Central memory CD8-positive, alpha-beta T cell (primary cell): ENCODE data around the gene STRADB.
"Not testable (repeated sequence)": the region's sequence is repeated elsewhere in the genome, so short reads cannot be mapped to it uniquely, and the experiment has no call there.

Source experiments
- ATAC-seq: fragments of 150-1000 bp; cut with Tn5 transposase; replicated peaks from 2 replicates; pipeline ENCODE4 v1.10.0; 2022; ENCODE audit warnings: mild to moderate bottlenecking, moderate FRiP score, moderate number of reproducible peaks; ENCODE audit not compliant: poor library complexity, severe bottlenecking; ENCODE audit errors: extremely low read depth
- DNase-seq, 2 donors: peaks; one replicate each; pipeline ENCODE4 v3.0.0; 2021; ENCODE audit warnings: low spot score in 2 of 2
- H3K27ac Mint-ChIP-seq: one replicate; pipeline ENCODE4 v1.8.0; 2022; ENCODE audit warnings: low read depth, mild to moderate bottlenecking, moderate library complexity, mixed read lengths
- H3K27me3 Mint-ChIP-seq: one replicate; pipeline ENCODE4 v1.8.0; 2022; ENCODE audit warnings: mixed read lengths
- H3K36me3 Mint-ChIP-seq: one replicate; pipeline ENCODE4 v1.8.0; 2022; ENCODE audit warnings: mild to moderate bottlenecking, moderate library complexity, mixed read lengths; ENCODE audit not compliant: insufficient read depth
- H3K4me1 Mint-ChIP-seq: one replicate; pipeline ENCODE4 v1.8.0; 2022; ENCODE audit warnings: mixed read lengths
- H3K4me3 Mint-ChIP-seq: one replicate; pipeline ENCODE4 v1.8.0; 2022; ENCODE audit warnings: mild to moderate bottlenecking, moderate library complexity, mixed read lengths
- H3K9me3 Mint-ChIP-seq: one replicate; pipeline ENCODE4 v1.8.0; 2022; ENCODE audit warnings: mixed read lengths

The STRADB gene

DNA sequence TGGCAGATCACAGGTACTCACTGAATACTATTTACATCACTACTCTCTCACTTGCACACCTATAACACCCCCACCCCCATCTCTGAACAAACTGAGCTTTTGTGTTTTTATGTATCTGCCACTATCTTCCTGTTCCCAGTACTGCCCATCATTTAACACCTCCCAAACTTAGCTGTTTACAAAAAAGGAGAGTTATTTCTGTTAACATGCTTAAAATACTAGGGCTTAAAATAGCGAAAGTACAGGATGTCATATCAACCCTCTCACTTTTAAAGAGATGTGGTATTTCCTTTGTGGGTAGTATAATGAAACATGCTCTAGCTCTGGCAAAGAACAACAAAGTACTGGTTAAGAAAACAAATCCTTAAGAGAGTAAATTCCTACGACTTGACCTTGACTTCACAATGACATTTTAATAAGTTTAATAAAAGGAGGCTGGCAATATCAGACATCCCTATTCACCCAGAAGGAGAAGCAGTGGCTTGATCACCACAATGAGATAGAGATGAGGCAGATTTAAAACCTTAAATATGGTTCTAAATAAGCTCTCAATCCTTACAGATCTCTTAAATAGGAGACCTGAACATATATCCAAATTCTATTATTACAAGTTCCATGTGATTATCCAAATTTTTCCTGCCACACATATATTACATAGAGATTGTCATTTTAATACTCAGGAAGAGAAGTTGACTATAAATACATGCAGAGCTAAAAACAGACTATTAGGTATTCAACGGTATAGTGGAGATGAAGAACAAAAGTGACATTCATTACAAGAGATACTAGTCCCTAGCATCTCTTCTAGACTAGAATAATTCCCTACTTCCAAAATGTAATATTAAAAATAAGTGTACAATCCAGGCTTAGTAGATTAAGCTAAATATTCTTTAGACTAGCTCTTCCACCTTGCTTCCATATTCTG is 37.2 kb upstream of the STRADB start:
- DNase-seq (no peak), ATAC-seq (peak; percentile 84)
- H3K27ac Mint-ChIP-seq: no peak overlapping the region
- no peaks in the 10 kb centered on the region for H3K9me3 Mint-ChIP-seq
- no peak overlapping the region for H3K4me3 Mint-ChIP-seq
- H3K4me1 Mint-ChIP-seq: peaks cover 27% of the 10 kb centered on the region
- no peaks in the 10 kb centered on the region for H3K27me3 Mint-ChIP-seq
- H3K36me3 Mint-ChIP-seq: no peaks in the 10 kb centered on the region

DNA sequence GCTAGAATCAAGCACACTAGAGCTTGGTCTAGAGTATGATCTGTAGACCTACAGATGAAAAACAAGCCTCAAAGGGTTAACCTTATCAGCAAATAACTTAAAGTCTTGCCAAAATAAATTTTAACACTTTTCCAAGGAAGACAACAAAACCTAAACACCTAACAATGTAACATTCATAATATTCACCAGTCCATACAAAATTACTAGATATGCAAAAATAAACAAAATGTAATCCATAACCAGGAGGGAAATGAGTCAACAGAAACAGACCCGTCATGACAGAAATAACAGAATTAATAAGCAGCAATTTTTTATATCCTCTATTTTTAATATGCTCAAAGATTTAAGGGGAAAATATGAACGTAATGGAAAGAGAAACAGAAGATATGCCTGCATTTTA is 36.4 kb upstream of the STRADB start:
- H3K36me3 Mint-ChIP-seq: peaks cover 4% of the 10 kb centered on the region
- H3K27me3 Mint-ChIP-seq: no peaks in the 10 kb centered on the region
- no peaks in the 10 kb centered on the region for H3K9me3 Mint-ChIP-seq
- H3K4me1 Mint-ChIP-seq: peaks cover 33% of the 10 kb centered on the region
- H3K27ac Mint-ChIP-seq: no peak overlapping the region
- H3K4me3 Mint-ChIP-seq: no peak overlapping the region
- ATAC-seq: no peak
- no peak for DNase-seq

DNA sequence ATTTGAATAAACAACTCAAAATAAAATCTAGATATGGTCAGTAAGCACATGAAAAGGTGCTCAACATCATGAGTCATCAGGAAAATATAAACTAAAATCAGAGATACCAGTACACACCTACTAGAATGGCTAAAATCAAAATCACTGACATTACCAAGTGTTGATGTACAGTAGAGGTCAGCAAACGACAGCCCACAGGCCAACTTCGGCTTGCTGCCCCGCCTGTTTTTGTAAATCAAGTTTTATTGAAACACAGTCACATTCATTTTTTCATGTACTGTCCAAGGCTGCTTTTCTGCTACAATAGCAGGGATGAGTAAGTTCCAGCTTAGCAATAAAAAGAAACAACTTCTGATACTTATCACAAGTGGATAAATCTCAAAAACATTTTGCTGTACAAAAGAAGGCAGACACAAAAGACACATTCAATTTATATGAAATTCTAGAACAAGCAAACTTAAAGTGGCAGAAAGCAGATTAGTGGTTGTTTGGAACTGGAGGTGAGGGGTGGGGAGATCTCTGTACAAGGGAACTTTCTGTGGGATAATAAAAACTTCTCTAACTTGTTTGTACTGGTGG is 32.4 kb upstream of the STRADB start:
- ATAC-seq (no peak), DNase-seq (no peak)
- no peaks in the 10 kb centered on the region for H3K9me3 Mint-ChIP-seq
- peaks cover 52% of the 10 kb centered on the region for H3K4me1 Mint-ChIP-seq
- H3K27me3 Mint-ChIP-seq: no peaks in the 10 kb centered on the region
- peak overlapping the region; percentile 74 for H3K27ac Mint-ChIP-seq
- H3K36me3 Mint-ChIP-seq: peaks cover 4% of the 10 kb centered on the region
- no peak overlapping the region for H3K4me3 Mint-ChIP-seq

DNA sequence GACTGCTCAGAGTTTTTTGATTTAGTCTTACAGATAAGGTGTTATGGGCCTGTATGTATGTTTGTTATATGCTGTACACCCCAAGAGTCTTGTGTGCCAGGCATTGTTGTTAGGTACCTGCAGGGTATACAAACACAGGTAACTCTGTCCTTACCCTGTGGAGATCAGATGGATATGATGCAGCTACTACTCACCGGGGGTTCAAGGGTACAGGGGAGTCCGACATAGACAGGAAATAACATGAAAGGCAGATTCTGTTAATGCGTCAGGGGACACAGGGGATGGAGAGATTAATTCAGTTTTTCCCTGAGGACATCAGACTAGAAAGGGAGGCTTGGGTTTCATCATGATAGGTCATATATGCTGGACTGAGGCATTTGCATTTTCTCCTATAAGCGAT is 31.6 kb upstream of the STRADB start:
- peak overlapping the region; percentile 74 for H3K27ac Mint-ChIP-seq
- H3K9me3 Mint-ChIP-seq: no peaks in the 10 kb centered on the region
- H3K27me3 Mint-ChIP-seq: no peaks in the 10 kb centered on the region
- DNase-seq (no peak), ATAC-seq (no peak)
- peaks cover 4% of the 10 kb centered on the region for H3K36me3 Mint-ChIP-seq
- peaks cover 53% of the 10 kb centered on the region for H3K4me1 Mint-ChIP-seq
- peak overlapping the region; percentile 19 for H3K4me3 Mint-ChIP-seq

DNA sequence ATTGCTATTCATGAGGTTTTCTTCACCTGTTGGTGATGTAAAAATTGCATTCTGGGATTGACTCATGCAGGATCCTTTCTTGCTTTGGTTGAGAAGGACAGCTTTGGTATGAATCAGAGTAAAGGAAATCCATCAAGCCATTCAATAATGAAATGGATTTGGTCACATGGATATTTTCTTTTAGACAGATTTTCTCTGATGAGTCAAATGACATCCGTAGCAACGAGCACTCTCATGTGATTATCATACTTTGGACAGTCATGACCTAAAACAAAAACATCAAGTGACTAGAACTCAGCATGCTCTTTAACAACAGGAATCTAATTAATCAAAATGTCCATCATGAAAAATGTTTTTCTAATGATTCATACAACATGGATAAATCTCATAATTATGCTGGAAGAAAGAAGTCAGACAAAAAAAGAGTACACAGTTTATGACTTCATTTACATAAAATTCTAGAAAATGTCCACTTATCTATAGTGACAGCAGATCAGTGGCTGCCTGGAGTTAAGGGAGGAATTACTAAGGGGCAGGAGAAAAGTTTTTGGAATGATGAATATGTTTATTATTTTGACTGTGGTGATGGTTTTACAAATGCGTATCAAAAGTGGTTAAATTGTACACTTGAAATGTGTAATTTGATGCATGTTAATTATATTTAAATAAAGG is 31.0 kb upstream of the STRADB start:
- Mint-ChIP-seq H3K4me1 (peaks cover 53% of the 10 kb centered on the region), H3K4me3 (no peak overlapping the region), H3K27me3 (no peaks in the 10 kb centered on the region), H3K9me3 (no peaks in the 10 kb centered on the region), H3K36me3 (peaks cover 4% of the 10 kb centered on the region), H3K27ac (peak overlapping the region; percentile 74)
- ATAC-seq: no peak
- DNase-seq: no peak

DNA sequence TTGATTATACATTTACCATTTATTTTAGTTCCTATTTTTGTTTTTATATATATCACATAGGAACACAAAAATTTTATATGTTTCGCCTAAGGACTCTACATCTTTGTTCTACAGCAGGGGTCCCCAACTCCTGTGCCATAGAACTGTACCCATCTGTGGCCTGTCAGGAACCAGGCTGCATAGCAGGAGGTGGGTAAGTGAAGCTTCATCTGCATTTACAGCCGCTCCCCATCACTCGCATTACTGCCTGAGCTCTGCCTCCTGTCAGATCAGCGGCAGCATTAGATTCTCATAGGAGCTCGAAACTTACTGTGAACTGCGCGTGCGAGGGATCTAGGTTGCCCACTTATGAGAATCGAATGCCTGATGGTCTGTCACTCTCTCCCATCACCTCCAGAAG is 25.6 kb upstream of the STRADB start:
- Mint-ChIP-seq H3K36me3 (peaks cover 2% of the 10 kb centered on the region), H3K9me3 (no peaks in the 10 kb centered on the region), H3K4me3 (no peak overlapping the region), H3K27me3 (no peaks in the 10 kb centered on the region), H3K27ac (no peak overlapping the region), H3K4me1 (peaks cover 31% of the 10 kb centered on the region)
- ATAC-seq: no peak
- DNase-seq: no peak

DNA sequence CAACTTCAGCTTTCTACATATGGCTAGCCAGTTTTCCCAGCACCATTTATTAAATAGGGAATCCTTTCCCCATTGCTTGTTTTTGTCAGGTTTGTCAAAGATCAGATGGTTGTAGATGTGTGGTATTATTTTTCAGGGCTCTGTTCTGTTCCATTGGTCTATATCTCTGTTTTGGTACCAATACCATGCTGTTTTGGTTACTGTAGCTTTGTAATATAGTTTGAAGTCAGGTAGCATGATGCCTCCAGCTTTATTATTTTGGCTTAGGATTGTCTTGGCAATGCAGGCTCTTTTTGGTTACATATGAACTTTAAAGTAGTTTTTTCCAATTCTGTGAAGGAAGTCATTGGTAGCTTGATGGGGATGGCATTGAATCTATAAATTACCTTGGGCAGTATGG is 23.2 kb upstream of the STRADB start:
- not testable (repeated sequence) for DNase-seq, H3K36me3 Mint-ChIP-seq, H3K27me3 Mint-ChIP-seq, H3K27ac Mint-ChIP-seq, H3K4me3 Mint-ChIP-seq, H3K9me3 Mint-ChIP-seq, ATAC-seq
- peaks cover 28% of the 10 kb centered on the region for H3K4me1 Mint-ChIP-seq

DNA sequence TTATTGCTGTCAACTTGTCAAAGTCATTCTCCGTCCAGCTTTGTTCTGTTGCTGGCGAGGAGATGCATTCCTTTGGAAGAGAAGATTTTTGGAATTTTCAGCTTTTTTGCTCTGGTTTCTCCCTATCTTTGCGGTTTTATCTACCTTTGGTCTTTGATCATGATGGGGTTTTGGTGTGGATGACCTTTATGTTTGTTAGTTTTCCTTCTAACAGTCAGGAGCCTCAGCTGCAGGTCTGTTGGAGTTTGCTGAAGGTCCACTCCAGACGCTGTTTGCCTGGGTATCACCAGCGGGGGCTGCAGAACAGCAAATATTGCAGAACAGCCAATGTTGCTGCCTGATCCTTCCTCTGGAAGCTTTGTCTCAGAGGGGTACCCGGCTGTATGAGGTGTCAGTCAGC is 21.7 kb upstream of the STRADB start:
- not testable (repeated sequence) for ATAC-seq, H3K36me3 Mint-ChIP-seq, DNase-seq, H3K27ac Mint-ChIP-seq, H3K27me3 Mint-ChIP-seq, H3K9me3 Mint-ChIP-seq, H3K4me3 Mint-ChIP-seq
- H3K4me1 Mint-ChIP-seq: peaks cover 30% of the 10 kb centered on the region

DNA sequence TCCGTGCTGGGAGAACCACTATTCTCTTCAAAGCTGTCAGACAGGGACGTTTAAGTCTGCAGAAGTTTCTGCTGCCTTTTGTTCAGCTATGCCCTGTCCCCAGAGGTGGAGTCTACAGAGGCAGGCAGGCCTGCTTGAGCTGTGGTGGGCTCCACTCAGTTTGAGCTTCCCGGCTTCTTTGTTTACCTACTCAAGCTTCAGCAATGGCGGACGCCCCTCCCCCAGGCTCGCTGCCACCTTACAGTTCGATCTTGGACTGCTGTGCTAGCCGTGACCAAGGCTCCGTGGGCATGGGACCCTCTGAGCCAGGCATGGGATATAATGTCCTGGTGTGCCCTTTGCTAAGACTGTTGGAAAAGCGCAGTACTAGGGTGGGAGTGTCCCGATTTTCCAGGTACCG is 21.2 kb upstream of the STRADB start:
- not testable (repeated sequence) for H3K27ac Mint-ChIP-seq, H3K36me3 Mint-ChIP-seq, H3K27me3 Mint-ChIP-seq, H3K9me3 Mint-ChIP-seq, DNase-seq, H3K4me3 Mint-ChIP-seq, ATAC-seq
- peaks cover 30% of the 10 kb centered on the region for H3K4me1 Mint-ChIP-seq

DNA sequence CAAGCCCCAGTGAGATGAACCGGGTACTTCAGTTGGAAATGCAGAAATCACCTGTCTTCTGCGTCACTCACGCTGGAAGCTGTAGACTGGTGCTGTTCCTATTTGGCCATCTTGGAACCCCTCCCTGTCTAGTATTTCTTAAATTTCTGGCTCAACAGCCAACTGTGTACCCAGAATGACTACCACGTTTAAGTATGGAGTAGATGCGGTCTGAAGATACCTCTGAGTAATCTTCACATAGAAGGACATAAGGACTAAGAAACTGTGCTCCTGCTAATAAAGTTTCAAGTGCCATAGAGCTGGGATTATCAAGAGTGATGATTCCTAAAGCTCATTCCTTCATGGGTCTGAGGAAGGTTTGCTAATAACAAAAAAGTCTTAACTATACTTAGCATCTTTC is 20.7 kb upstream of the STRADB start:
- ATAC-seq (no peak), DNase-seq (no peak)
- Mint-ChIP-seq H3K27me3 (no peaks in the 10 kb centered on the region), H3K9me3 (no peaks in the 10 kb centered on the region), H3K36me3 (peaks cover 3% of the 10 kb centered on the region), H3K27ac (no peak overlapping the region), H3K4me3 (no peak overlapping the region), H3K4me1 (peaks cover 30% of the 10 kb centered on the region)

DNA sequence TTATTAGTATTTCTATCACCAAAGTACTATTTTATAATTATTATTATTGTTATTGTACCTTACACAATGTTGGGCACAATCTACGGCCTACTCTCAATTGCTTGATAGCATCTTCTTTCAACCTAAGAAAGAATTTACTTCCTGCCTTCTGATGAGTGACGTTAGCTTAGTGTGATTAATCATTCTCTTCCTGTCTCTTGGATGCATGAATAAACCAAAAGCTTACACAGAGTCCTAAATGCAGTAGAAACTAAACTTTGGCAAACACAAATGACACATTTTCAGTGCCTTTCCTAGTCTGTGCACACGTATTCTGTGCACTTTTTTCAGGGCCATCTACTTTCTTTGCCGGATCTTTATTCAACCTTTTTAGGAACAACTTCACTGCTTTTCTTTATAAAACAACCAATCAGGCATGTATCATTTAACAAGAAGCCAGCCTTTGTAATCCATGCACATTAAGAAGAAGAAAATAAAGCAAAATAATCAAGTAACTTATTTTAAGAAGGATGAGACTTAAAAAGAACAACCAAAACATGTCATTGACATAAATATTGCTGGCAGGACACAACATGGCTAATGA is 19.4 kb upstream of the STRADB start:
- Mint-ChIP-seq H3K4me1 (peaks cover 37% of the 10 kb centered on the region), H3K4me3 (peak overlapping the region; percentile 8), H3K27ac (peak overlapping the region; percentile 83), H3K36me3 (peaks cover 3% of the 10 kb centered on the region), H3K9me3 (no peaks in the 10 kb centered on the region), H3K27me3 (no peaks in the 10 kb centered on the region)
- DNase-seq (no peak), ATAC-seq (peak; percentile 84)

DNA sequence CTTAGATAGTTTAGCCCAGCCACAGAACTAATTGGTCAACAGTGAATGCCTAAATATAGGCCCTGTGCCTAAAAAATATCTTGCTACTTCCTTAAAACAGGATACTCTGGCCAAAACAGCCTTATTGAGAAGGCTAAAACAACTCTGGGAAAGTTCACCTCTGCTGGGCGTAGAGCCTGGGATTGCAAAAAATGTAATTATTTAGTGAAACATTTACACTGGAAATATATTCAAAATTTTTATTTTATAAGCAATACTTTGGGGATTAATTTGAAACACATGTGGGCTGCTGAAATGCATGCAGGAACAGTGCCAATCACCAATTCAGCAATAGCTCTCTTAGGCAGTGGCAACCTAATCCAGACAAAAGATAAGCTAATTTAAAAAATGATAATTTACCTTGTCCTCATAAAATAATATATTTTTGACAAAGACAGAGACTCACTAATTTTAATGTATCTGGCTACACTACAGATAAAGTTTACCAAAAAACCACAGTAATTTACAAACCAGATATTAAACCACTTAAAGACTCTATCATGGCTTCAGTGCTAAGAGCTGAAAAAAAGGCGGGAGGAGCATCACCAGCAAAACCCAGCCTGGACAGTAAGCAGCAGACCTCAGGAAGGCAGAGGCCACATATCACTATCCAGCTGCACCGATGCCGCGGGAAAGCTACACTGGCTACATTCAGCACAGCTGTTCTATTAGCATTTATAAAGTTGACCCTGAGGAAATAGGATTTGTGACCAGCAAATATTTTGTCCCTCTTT is 18.7 kb upstream of the STRADB start:
- Mint-ChIP-seq H3K4me1 (peaks cover 44% of the 10 kb centered on the region), H3K9me3 (no peaks in the 10 kb centered on the region), H3K27ac (peak overlapping the region; percentile 83), H3K27me3 (no peaks in the 10 kb centered on the region), H3K36me3 (peaks cover 3% of the 10 kb centered on the region), H3K4me3 (no peak overlapping the region)
- ATAC-seq: no peak
- no peak for DNase-seq
